Measurements from ENCODE around the gene SYNPO.

Gene SYNPO, protein sequence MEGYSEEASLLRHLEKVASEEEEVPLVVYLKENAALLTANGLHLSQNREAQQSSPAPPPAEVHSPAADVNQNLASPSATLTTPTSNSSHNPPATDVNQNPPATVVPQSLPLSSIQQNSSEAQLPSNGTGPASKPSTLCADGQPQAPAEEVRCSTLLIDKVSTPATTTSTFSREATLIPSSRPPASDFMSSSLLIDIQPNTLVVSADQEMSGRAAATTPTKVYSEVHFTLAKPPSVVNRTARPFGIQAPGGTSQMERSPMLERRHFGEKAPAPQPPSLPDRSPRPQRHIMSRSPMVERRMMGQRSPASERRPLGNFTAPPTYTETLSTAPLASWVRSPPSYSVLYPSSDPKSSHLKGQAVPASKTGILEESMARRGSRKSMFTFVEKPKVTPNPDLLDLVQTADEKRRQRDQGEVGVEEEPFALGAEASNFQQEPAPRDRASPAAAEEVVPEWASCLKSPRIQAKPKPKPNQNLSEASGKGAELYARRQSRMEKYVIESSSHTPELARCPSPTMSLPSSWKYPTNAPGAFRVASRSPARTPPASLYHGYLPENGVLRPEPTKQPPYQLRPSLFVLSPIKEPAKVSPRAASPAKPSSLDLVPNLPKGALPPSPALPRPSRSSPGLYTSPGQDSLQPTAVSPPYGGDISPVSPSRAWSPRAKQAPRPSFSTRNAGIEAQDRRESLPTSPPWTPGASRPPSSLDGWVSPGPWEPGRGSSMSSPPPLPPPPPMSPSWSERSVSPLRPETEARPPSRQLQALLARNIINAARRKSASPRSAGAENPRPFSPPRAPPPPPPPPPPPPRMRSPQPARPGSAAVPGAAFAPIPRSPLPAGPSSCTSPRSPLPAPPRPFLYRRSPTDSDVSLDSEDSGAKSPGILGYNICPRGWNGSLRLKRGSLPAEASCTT

DNA sequence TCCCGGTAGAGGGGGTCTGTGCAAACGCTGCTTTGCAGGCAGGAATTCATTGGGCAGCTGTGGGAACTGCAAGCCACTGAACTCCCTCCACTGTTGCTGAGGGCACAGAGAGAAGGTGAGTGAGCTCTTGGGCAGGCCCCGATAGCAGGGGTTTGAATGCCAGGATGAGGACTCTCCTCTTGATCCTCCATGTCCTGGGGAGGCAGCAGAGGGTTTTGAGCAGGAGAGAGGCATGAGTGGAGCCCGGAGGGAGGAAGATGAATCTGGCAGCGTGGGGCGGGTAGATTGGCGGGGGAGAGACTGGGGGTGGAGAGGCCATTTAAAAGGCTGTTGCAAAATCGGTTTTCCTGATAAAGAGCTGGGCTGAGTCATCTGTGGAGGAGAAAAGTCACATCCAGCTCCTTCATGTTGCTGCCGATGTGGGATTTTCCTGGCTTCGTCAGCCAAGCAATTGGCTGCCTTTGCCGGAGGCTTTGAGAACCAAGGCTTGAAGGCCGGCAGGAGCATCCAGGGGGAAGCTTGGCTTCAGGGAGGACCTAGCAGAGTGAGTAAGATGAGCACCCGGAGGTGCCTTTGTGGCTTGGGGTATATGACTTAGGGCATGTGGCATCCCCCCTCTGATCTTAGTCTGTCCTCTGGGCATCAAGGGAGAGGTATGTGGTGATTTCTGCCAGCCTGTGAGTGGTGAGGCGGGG lies at the start of gene SYNPO:
Gene SYNPO, plus strand, starts transcription at position 350 of the 695 bp plus-strand sequence. CDS start 7,616 bp downstream, outside the sequence.
- ATAC-seq = no peak

DNA sequence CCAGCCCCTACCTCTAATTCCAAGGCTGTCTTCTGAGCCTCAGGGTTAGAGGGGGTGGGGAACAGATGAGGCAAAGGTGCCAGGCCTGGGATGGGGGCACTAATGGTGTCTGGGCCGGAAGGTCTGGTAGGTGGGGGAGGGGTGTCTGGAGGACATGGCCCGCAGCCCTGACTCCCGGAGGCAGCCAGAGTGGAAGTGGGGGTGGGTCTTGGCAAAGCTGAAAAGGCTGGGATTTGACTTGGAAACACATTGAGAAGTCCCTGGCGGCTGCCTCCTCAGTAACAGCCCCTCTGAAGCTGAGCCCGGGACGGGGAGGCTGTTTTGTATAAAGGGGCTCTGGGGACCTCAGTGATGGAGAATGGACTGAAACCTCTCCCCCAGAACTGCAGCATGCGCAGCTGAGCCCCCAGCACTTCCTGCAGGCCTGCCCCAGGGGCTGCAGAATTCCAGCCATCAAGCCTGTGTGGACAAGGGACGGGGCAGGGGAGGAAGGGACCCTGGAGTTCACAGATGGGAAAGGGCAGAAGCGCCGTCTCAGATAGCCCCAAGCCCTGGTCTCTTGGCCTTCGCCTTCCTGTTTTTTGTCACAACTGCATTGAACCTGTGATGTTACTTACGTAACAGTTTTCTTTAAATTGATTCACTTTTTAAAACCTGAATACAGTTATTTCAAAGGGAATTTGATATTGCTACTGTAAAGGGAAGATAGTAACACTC lies 49.3 kb upstream of the SYNPO start:
- ATAC-seq = no peak

- ATAC-seq = no peak
Measured at GRCh38 chr5:150593593-150593992, 46.9 kb upstream of the SYNPO start.

GRCh38 chr5:150593996-150594395 lies 46.5 kb upstream of the SYNPO start:
- no peak for ATAC-seq

DNA sequence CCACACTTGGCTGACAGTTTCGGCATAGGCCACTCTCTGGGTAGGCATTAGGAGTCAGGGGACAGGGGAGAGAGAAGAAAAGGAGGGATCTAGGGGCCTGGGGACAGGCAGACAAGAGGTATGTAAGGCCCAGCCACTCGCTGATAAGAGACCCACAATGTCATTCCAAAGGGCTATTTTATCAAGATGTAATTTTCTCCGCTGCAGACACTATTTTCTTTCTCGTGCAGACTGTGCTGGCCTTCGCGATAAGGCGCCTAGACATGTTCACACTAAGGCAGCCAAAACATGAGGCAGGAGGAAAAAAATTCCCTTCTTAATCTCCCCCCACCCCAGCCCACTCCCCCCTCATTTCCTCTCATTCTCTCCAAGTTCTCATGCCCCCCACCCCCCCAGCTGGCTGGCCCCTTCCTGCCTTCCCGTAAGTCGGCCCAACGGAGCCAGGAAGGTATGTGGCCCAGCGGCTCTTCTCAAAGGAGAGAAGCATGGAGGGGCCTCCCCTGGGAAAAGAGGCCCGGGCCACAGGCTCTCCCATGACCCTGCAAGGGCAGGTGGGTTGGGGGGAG lies 44.9 kb upstream of the SYNPO start:
- ATAC-seq = no peak

DNA sequence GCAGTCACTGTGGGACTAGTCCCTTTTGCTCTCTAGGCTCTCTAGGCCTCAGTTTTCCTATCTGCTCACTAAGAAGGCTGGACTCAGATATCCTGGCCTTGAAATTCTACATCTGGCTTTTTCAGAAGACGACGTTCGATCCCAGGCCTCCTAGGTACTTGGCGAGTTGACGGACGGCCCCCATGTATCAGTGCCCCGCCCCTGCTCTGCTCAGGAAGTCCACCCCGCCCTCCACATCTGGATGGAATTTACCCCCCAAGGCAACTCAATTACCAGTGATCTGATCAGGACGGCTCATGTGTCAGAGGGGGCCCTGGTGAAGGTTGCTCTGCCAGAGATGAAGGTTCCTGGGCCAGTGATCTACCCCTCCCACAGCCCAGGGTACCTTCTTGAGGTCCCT lies 44.1 kb upstream of the SYNPO start:
- ATAC-seq = no peak

DNA sequence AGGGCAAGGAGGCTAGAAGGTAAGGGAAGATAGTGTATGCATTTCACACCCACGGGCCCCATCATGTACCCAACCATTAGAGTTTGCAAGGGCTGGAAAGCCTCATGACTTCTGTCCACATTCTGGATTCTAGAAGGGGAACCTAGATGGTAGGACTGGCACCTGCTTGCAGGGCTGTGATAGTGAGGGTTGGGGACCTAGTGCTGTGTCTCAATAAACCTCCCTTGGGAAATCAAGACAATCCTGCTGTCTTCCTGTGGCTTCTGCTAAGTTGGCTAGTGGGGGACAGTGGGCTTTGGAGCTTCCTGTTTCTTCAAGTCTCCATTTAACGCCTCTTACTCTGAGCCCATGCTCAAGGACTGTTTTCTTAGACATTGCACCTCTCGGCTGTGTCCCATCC lies 43.6 kb upstream of the SYNPO start:
- no peak for ATAC-seq

GRCh38 chr5:150598006-150598405 lies 42.5 kb upstream of the SYNPO start:
- no peak for ATAC-seq

GRCh38 chr5:150598821-150599273 lies 41.6 kb upstream of the SYNPO start:
- ATAC-seq = no peak

GRCh38 chr5:150599281-150599680 lies 41.2 kb upstream of the SYNPO start:
- ATAC-seq = no peak

DNA sequence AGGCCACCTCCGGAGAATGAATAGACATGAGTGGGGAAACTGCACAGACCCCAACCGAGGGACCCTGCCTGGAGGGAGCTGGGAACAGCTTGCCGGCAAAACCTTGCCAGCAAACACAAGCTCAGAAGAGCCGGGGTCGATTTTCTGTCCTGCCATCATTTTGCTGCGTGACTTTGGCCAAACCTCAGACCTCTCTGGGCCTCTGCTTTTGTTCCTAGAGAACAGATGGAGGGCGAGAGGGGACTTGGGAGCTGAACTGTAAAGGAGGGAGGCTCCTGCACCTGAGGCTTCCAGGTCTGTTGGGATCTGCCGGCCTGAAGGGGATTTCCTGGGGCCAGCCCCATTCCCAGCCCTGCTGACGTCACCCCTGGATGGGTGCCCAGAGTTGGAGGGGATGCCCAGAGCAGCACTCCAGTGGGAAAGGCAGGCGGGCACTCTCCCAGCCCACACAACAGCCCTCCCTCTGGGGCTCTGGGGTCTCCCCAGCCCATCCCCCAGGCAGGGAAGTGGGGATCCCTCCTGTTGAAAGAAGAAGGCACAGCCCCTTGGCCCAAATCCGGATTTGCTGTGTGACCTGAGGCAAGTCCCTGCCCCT lies 40.4 kb upstream of the SYNPO start:
- no peak for ATAC-seq

GRCh38 chr5:150600616-150601490 lies 39.6 kb upstream of the SYNPO start:
- ATAC-seq = no peak

GRCh38 chr5:150601491-150602345 lies 38.7 kb upstream of the SYNPO start:
- ATAC-seq = no peak

- ATAC-seq = no peak
Measured at GRCh38 chr5:150603052-150603451, 37.4 kb upstream of the SYNPO start.

GRCh38 chr5:150603491-150603890 lies 37.0 kb upstream of the SYNPO start:
- ATAC-seq = no peak

DNA sequence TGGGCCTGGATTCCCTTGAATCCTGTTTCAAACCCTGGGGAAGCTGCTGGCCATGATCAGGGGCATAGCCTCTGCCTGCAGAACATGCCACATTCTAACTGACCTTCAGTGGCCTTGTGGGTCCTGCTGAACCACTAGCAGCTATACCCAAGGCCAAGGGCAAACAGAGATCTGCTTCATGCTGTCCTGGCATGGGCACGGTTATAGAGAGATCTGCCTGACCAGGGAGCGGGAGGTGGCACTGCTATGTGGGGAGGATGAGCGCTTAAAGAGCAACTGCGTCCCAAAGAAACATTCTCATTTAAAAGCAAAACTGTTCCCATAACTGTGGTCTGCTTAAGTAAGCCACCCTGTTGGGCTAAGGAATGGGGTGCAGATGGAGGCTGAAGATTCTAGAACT lies 36.5 kb upstream of the SYNPO start:
- no peak for ATAC-seq

- ATAC-seq = no peak
Measured at GRCh38 chr5:150604894-150605440, 35.5 kb upstream of the SYNPO start.

DNA sequence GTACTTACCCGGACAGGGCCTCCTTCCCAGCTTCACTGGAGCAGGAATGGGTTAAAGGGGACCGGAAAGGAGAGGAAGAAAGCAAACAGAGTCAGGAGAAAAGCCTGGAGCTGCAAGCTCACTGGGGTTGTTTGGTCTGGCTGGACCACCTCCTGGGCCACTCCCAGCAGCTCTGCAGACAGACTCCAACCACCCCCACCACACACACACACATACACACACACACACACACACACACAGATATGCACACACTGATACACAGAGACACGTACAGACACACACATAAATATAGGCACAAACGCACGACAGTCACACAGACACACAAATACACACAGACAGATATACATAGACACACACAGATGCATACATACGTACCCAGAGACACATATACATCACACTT lies 34.9 kb upstream of the SYNPO start:
- no peak for ATAC-seq

DNA sequence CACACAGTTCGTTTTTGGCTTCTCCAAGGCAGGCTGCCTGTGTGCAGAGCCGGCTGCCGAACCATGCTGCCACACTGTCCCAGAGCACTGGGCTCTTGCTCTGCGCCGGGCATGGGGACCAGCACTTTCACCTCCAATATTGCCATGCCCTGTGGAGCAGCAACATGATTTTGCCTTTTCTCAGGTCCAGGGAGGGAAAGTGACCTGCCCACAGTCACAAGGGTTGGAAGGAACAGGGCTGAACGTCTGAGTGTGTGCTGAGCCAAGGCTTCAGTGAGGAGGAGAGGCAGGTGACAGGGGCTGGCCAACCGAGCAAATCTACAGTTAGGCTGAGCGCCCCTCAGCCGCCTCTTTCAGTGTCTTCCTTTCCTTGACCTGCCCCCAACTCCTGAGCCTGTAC lies 34.0 kb upstream of the SYNPO start:
- ATAC-seq = no peak
